ENCODE measurements around the gene SLC11A2. TPM values are rescaled to one million over a fixed set of nuclear protein-coding genes. Genes with fewer than 3 reads are reported as not detected.

Gene SLC11A2
- total and polyA plus RNA-seq, 2 of the 8 experiments (the other 6 are each of a cell fraction or from before 2014, with no cell fraction given) = 55.0 to 61.5 TPM

- peaks cover 2% of the 10 kb centered on the region; the same call in 1 of the 2 replicates for H3K79me1 ChIP-seq (ENCODE audit: low read depth, low read length)
- H4K8ac ChIP-seq (ENCODE audit: extremely low read depth, insufficient read depth, low read length) = no peak overlapping the region
- peaks cover 4 to 18% of the 10 kb centered on the region in 2 experiments for H3K79me2 ChIP-seq (ENCODE audit: control insufficient read depth in 1 of 2, insufficient read depth in 2 of 2, low read length in 2 of 2)
- H2AK5ac ChIP-seq (ENCODE audit: low read depth, low read length) = no peak overlapping the region
- H3K9ac ChIP-seq (replicated peaks in 1 of 4; ENCODE audit: extremely low read depth in 1 of 4, low read depth in 3 of 4, low read length in 3 of 4) = no peak overlapping the region
- H2BK15ac ChIP-seq (ENCODE audit: low read length) = no peak overlapping the region
- no peak overlapping the region for H3K23ac ChIP-seq (ENCODE audit: insufficient read length)
- no peak overlapping the region; a peak in 1 of 8 replicates for H3K4me3 ChIP-seq (ENCODE audit: extremely low read depth in 1 of 4, insufficient read depth in 2 of 4, low read depth in 3 of 4, low read length in 4 of 4)
- no peaks in the 10 kb centered on the region; a peak in 1 of 7 replicates for H3K27me3 ChIP-seq (replicated peaks in 1 of 4; ENCODE audit: control insufficient read depth in 3 of 4, extremely low read depth in 1 of 4, insufficient read depth in 3 of 4, low read length in 3 of 4)
- ChIA-PET POLR2A (ENCODE audit: partially characterized antibody) (interaction anchor here (0.9 to 1.8 kb wide), 3 partner anchors 11 to 54 kb away, joined by 3 to 8 read pairs (median 3); partner anchors contain the start of gene CSRNP2), CTCF (ENCODE audit: partially characterized antibody) (interaction anchor here (0.5 to 8.0 kb wide), 13 partner anchors 8 to 1408 kb away, joined by 3 to 66 read pairs (median 7); no protein-coding TSS in a partner anchor)
- WGBS, 2 experiments (ENCODE audit: extremely low coverage in 1 of 2, insufficient coverage in 1 of 2, insufficient read length in 1 of 2, insufficient replicate concordance in 2 of 2, low coverage in 1 of 2, low lambda C conversion rate in 2 of 2, missing lambda C conversion rate in 1 of 2) = 79% methylated on average over 5 of the region's 5 CpGs; no CpG with 5 or more reads in 1 of the 2 experiments
- no peak overlapping the region for H2BK5ac ChIP-seq (ENCODE audit: low read depth, low read length)
- no peaks in the 10 kb centered on the region for H4K20me1 ChIP-seq (replicated peaks in 1 of 2; ENCODE audit: control insufficient read depth in 1 of 2, insufficient read depth in 2 of 2, low read length in 2 of 2)
- H3K9me3 ChIP-seq (ENCODE audit: insufficient read depth in 2 of 2, low read depth in 1 of 2, low read length in 1 of 2) = no peaks in the 10 kb centered on the region
- DNase-seq (ENCODE audit: low read depth in 1 of 2, low spot score in 2 of 2) (no peak), FAIRE-seq (no peak)
- H2BK12ac ChIP-seq (ENCODE audit: low read depth, low read length) = no peak overlapping the region
- no peak overlapping the region for H3K27ac ChIP-seq (ENCODE audit: low read depth, low read length)
- no peak overlapping the region for H4K5ac ChIP-seq (ENCODE audit: insufficient read length, low read depth, low read length)
- peak overlapping the region; percentile 72; the same call in 1 of the 2 replicates for H2AFZ ChIP-seq (ENCODE audit: low read length)
- no peak overlapping the region for H4K91ac ChIP-seq (replicated peaks; ENCODE audit: insufficient read length, low read length)
- TF ChIP-seq POLR2A (IDR thresholded peaks at IDR 0.05; ENCODE audit: control extremely low read depth in 1 of 2, low read depth in 2 of 2, low read length in 2 of 2) = no peak
- TF ChIP-seq TEAD4 (IDR thresholded peaks at IDR 0.05; ENCODE audit: low read depth, low read length) = no peak
- TF ChIP-seq ATF2 (IDR thresholded peaks at IDR 0.05; ENCODE audit: low read length) = no peak
- H3K23me2 ChIP-seq (ENCODE audit: low read depth, low read length) = peaks cover 1% of the 10 kb centered on the region; the same call in 1 of the 2 replicates
- H3K56ac ChIP-seq (replicated peaks; ENCODE audit: insufficient read length, low read depth, low read length) = no peak overlapping the region
- H2BK120ac ChIP-seq (replicated peaks; ENCODE audit: low read depth, low read length) = no peak overlapping the region
- H3K14ac ChIP-seq (ENCODE audit: insufficient read length) = no peak overlapping the region
- no peaks in the 10 kb centered on the region for H3K36me3 ChIP-seq (ENCODE audit: control insufficient read depth in 2 of 4, insufficient read depth in 4 of 4, low read length in 3 of 4)
- peak overlapping the region; percentile 26 to 50; a peak in 3 of 4 replicates for H3K4me2 ChIP-seq (ENCODE audit: insufficient read depth in 1 of 2, low read depth in 2 of 2, low read length in 2 of 2)
- no peak overlapping the region for H3K18ac ChIP-seq (ENCODE audit: extremely low read depth, low read length)
- no peak overlapping the region for H2BK20ac ChIP-seq (ENCODE audit: low read length)
- no peak overlapping the region for H3K4ac ChIP-seq (replicated peaks; ENCODE audit: insufficient read length, low read depth, low read length)
- peaks cover 9 to 16% (median 13%) of the 10 kb centered on the region in 4 experiments for H3K4me1 ChIP-seq (replicated peaks in 1 of 4; ENCODE audit: control insufficient read depth in 3 of 4, insufficient read depth in 4 of 4, low read length in 3 of 4)
Observed at GRCh38 chr12:51028813-51029150, 2.6 kb upstream of the SLC11A2 start.

Measured in H1 (cell line).